MM.1S (cell line): Measurements from ENCODE around the gene INO80.
A peak's percentile ranks its signal among the peaks of the same experiment; 100 is the strongest.

ENCODE experiments used
- DNase-seq: peaks from one replicate; pipeline ENCODE4 v3.0.0-alpha.2; 2015
- H2AFZ ChIP-seq: fragments of 300-600 bp; sonication (generic); 2 replicates; pipeline ENCODE4 v1.6.0; 2016; ENCODE audit warnings: antibody characterized with exemption, low read length
- H3F3A ChIP-seq: fragments of 300-600 bp; sonication (generic); 2 replicates; pipeline ENCODE4 v1.6.1; 2016; ENCODE audit warnings: mild to moderate bottlenecking, antibody characterized with exemption, low read length, moderate library complexity, mixed read lengths; ENCODE audit not compliant: insufficient read depth
- H3K27ac ChIP-seq: fragments of 300-600 bp; sonication (generic); 2 replicates; pipeline ENCODE4 v1.5.1; 2016; ENCODE audit warnings: mild to moderate bottlenecking, low read length
- H3K27me3 ChIP-seq: fragments of 300-600 bp; sonication (generic); replicated peaks from 2 replicates; pipeline ENCODE4 v1.6.0; 2016; ENCODE audit warnings: low read length; ENCODE audit not compliant: insufficient read depth
- H3K36me3 ChIP-seq: fragments of 300-600 bp; sonication (generic); replicated peaks from 2 replicates; pipeline ENCODE4 v1.6.1; 2016; ENCODE audit warnings: mild to moderate bottlenecking, low read length, mixed read lengths; ENCODE audit not compliant: insufficient read depth
- H3K4me1 ChIP-seq: fragments of 300-600 bp; sonication (generic); 2 replicates; pipeline ENCODE4 v1.6.1; 2016; ENCODE audit warnings: low read length, mixed read lengths
- H3K4me2 ChIP-seq: fragments of 300-600 bp; sonication (generic); 2 replicates; pipeline ENCODE4 v1.6.0; 2016; ENCODE audit warnings: low read depth, low read length
- H3K4me3 ChIP-seq: fragments of 300-600 bp; sonication (generic); 2 replicates; pipeline ENCODE4 v1.5.1; 2016; ENCODE audit warnings: low read length, mixed read lengths
- H3K79me2 ChIP-seq: fragments of 300-600 bp; sonication (generic); 2 replicates; pipeline ENCODE4 v1.6.1; 2016; ENCODE audit warnings: mixed run types, low read length, mixed read lengths
- H3K9ac ChIP-seq: fragments of 300-600 bp; sonication (generic); 2 replicates; pipeline ENCODE4 v1.6.1; 2016; ENCODE audit warnings: low read length, mixed read lengths
- H3K9me2 ChIP-seq: fragments of 300-600 bp; sonication (generic); replicated peaks from 2 replicates; pipeline ENCODE4 v1.6.1; 2016; ENCODE audit warnings: mild to moderate bottlenecking, low read length, mixed read lengths; ENCODE audit not compliant: insufficient read depth
- H3K9me3 ChIP-seq: fragments of 300-600 bp; sonication (generic); replicated peaks from 2 replicates; pipeline ENCODE4 v1.6.1; 2016; ENCODE audit warnings: mild to moderate bottlenecking, low read length, mixed read lengths; ENCODE audit not compliant: insufficient read depth
- H4K20me1 ChIP-seq: fragments of 300-600 bp; sonication (generic); 2 replicates; pipeline ENCODE4 v1.6.1; 2016; ENCODE audit warnings: mild to moderate bottlenecking, low read length, moderate library complexity, mixed read lengths; ENCODE audit not compliant: insufficient read depth
- CTCF ChIP-seq: fragments of 300-600 bp; sonication (generic); IDR thresholded peaks from 2 replicates; pipeline ENCODE4 v1.5.1; 2016; ENCODE audit warnings: antibody characterized with exemption, low read length, mixed read lengths
- EZH2 ChIP-seq: fragments of 300-600 bp; sonication (generic); optimal IDR thresholded peaks from 2 replicates; pipeline ENCODE3; 2017; ENCODE audit warnings: low read depth, mild to moderate bottlenecking, antibody characterized with exemption, low read length, mixed read lengths
- EZH2phosphoT487 ChIP-seq: fragments of 300-600 bp; sonication (generic); IDR thresholded peaks from 2 replicates; pipeline ENCODE4 v1.6.1; 2018; ENCODE audit warnings: antibody characterized with exemption, low read length

Gene INO80

DNA sequence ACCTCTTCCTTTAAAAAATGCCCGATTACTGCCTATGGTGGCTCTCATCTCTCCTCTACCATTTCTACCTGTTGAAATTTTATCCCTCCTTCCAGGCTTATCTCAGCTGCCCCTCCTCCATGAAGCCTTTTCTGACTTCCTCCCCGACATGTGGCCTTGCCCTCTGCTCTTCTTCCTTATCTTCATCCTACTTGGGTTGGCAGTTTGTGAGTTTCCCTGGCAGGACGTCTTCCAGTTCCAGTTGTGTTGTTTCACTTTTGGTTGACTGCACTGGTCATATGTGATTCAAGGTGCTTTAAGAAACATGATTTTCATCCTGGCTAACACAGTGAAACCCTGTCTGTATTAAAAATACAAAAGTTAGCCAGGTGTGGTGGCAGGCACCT lies 182.6 kb downstream of the INO80 start:
- H4K20me1 ChIP-seq, result no peaks in the 10 kb centered on the region
- 0 out of 2 replicates have a peak, but pooled peaks cover 10% of the 10 kb centered on the region for H3K4me1 ChIP-seq
- no peak for DNase-seq
- H3K9ac ChIP-seq, result no peak overlapping the region
- H3K27ac ChIP-seq, result no peak overlapping the region
- no peak overlapping the region for H3K4me3 ChIP-seq
- no peaks in the 10 kb centered on the region for H3K9me2 ChIP-seq
- H3K4me2 ChIP-seq, result no peak overlapping the region
- 0 out of 2 replicates have a peak overlapping the region, but pooled peaks have one; percentile 30 for H2AFZ ChIP-seq
- H3K9me3 ChIP-seq, result no peaks in the 10 kb centered on the region
- H3K36me3 ChIP-seq, result no peaks in the 10 kb centered on the region
- H3F3A ChIP-seq, result peaks cover 6% of the 10 kb centered on the region
- H3K79me2 ChIP-seq, result no peaks in the 10 kb centered on the region
- peaks cover 18% of the 10 kb centered on the region for H3K27me3 ChIP-seq
- TF ChIP-seq EZH2 (no peak), CTCF (no peak), EZH2phosphoT487 (no peak)

- TF ChIP-seq EZH2phosphoT487, result no peak
- TF ChIP-seq EZH2, result no peak
- no peak for TF ChIP-seq CTCF
- no peaks in the 10 kb centered on the region for H3K79me2 ChIP-seq
- peaks cover 24% of the 10 kb centered on the region for H3K27me3 ChIP-seq
Observed at GRCh38 chr15:40932649-40933516, 183.2 kb downstream of the INO80 start.

GRCh38 chr15:40932156-40932555 lies 183.9 kb downstream of the INO80 start:
- Histone ChIP-seq H2AFZ (no peak overlapping the region), H3K4me2 (no peak overlapping the region), H3K27ac (no peak overlapping the region), H3K9me3 (no peaks in the 10 kb centered on the region), H3K9ac (no peak overlapping the region), H3F3A (peaks cover 8% of the 10 kb centered on the region), H3K36me3 (no peaks in the 10 kb centered on the region), H3K4me3 (no peak overlapping the region), H3K27me3 (peaks cover 31% of the 10 kb centered on the region), H3K79me2 (no peaks in the 10 kb centered on the region), H3K4me1 (0 out of 2 replicates have a peak, but pooled peaks cover 10% of the 10 kb centered on the region), H4K20me1 (no peaks in the 10 kb centered on the region), H3K9me2 (no peaks in the 10 kb centered on the region)
- no peak for DNase-seq
- TF ChIP-seq EZH2 (no peak), CTCF (no peak), EZH2phosphoT487 (no peak)

More at GRCh38 chr15:40932649-40933516, 183.2 kb downstream of the INO80 start:
- Histone ChIP-seq H3K4me3 (no peak overlapping the region), H3K9ac (no peak overlapping the region), H3K9me2 (no peaks in the 10 kb centered on the region), H3K4me2 (no peak overlapping the region), H3K36me3 (no peaks in the 10 kb centered on the region), H3K27ac (no peak overlapping the region), H2AFZ (no peak overlapping the region), H3K9me3 (no peaks in the 10 kb centered on the region), H3F3A (peaks cover 8% of the 10 kb centered on the region), H3K4me1 (0 out of 2 replicates have a peak, but pooled peaks cover 10% of the 10 kb centered on the region), H4K20me1 (no peaks in the 10 kb centered on the region)
- no peak for DNase-seq
